Lung (tissue), 12 donors: ENCODE measurements around the gene PTPRN2. TPM values are rescaled to one million over a fixed set of nuclear protein-coding genes. Genes with fewer than 3 reads are reported as not detected.

ENCODE experiments used
- ATAC-seq: fragments of 200-7000 bp; cut with Tn5 transposase; one replicate; pipeline ENCODE4 v1.9.1; 2020; ENCODE audit warnings: moderate number of reproducible peaks; ENCODE audit not compliant: insufficient read depth, low FRiP score
- DNase-seq, 3 donors: peaks; one replicate each; pipeline ENCODE4 v3.0.0-alpha.2; 2013 to 2017
- H3K27ac ChIP-seq, 2 donors: one replicate each; pipeline ENCODE4 v1.5.1; 2013; ENCODE audit warnings: mild to moderate bottlenecking in 2 of 2, moderate library complexity in 2 of 2, control low read depth in 1 of 2, inconsistent platforms in 1 of 2, low read depth in 1 of 2, low read length in 1 of 2
- H3K27me3 ChIP-seq, 3 donors: one replicate each; pipeline ENCODE4 v1.5.1; 2013; ENCODE audit warnings: low read length in 2 of 3; ENCODE audit not compliant: control insufficient read depth in 3 of 3, insufficient read depth in 3 of 3
- H3K36me3 ChIP-seq, 4 donors: one replicate each; pipeline ENCODE4 v1.5.1; 2013; ENCODE audit warnings: low read length in 4 of 4, mild to moderate bottlenecking in 1 of 4, moderate library complexity in 1 of 4; ENCODE audit not compliant: control insufficient read depth in 4 of 4, insufficient read depth in 4 of 4
- H3K4me1 ChIP-seq, 5 donors: one replicate each; pipeline ENCODE4 v1.5.1; 2013; ENCODE audit warnings: low read length in 5 of 5, mild to moderate bottlenecking in 2 of 5, moderate library complexity in 1 of 5; ENCODE audit not compliant: control insufficient read depth in 5 of 5, insufficient read depth in 5 of 5
- H3K4me3 ChIP-seq: one replicate; pipeline ENCODE4 v1.5.1; 2013; ENCODE audit warnings: mild to moderate bottlenecking, control low read depth, moderate library complexity
- H3K9ac ChIP-seq, 2 donors: one replicate each; pipeline ENCODE4 v1.5.1; 2013; ENCODE audit warnings: low read length in 2 of 2, control low read depth in 1 of 2; ENCODE audit not compliant: insufficient read depth in 1 of 2
- H3K9me3 ChIP-seq, 4 donors: one replicate each; pipeline ENCODE4 v1.5.1; 2013; ENCODE audit warnings: low read length in 3 of 4, mild to moderate bottlenecking in 1 of 4, moderate library complexity in 1 of 4; ENCODE audit not compliant: control insufficient read depth in 4 of 4, insufficient read depth in 3 of 4
- CTCF ChIP-seq: IDR thresholded peaks from 2 replicates; pipeline ENCODE4 v1.5.1; 2012; ENCODE audit warnings: mild to moderate bottlenecking; ENCODE audit errors: control extremely low read depth, extremely low read depth
- WGBS, 2 donors: extraction: QIAGEN DNeasy Blood & Tissue Kit; methylation state at CpG; one replicate each; pipeline ENCODE4 v1.1.7; 2013; 5-methylcytosine and 5-hydroxymethylcytosine counted together
- polyA plus RNA-seq, 2 donors: library from polyadenylated mRNA; stranded (reverse); fragments of 200-250 nt; gene quantifications; one replicate each; pipeline ENCODE4 v1.2.1, GENCODE V29; 2013
- total RNA-seq, 2 donors: library from RNA; depleted of rRNA in 1 of 2; stranded (reverse); fragments of >200 nt in 1 of 2; gene quantifications; one replicate each; pipeline ENCODE4 v1.2.1, GENCODE V29; 2014 to 2021
- donor health status: control.
- donor health status: control.
- donor health status: Bipolar disorder and iron deficiency.
- donor health status: healthy.
- donor health status: DM: yes; HTN: yes; CAD: no.

PTPRN2 gene
- total and polyA plus RNA-seq, 4 donors, result 2.1 to 7.4 (median 4.4) TPM

GRCh38 chr7:157889480-157889879 is 698.1 kb downstream of the PTPRN2 start:
- ATAC-seq, result no peak
- Histone ChIP-seq H3K9me3 (peaks cover 0 to 11% (median 0%) of the 10 kb centered on the region in 4 donors), H3K4me3 (no peak overlapping the region), H3K4me1 (no peaks in the 10 kb centered on the region), H3K27me3 (no peaks in the 10 kb centered on the region), H3K9ac (no peak overlapping the region), H3K36me3 (no peaks in the 10 kb centered on the region), H3K27ac (no peak overlapping the region)
- no peak for DNase-seq
- no peak for TF ChIP-seq CTCF
- WGBS, 2 donors, result 78 to 90% methylated on average over 6 of the region's 6 CpGs

DNA sequence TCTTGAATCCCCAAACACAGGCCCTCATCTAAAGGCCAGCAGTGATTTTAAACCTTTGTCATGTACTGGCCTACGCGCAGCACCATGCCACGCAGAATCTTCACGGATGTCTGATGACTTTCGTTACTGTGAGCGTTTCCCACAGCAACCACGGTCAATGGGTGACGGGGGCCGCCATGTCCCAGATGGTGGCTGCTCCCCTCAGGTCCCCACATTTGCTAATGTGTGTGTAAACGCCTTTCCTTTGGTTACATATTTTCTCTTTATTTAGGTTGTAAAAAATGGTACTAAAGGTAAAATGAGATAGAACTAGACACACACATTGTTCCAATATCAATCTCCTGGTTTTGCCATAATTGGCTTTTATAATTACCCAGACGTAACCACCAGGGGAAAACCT is 699.0 kb downstream of the PTPRN2 start:
- 82 to 84% methylated on average over 11 of the region's 11 CpGs for WGBS, 2 donors
- Histone ChIP-seq H3K4me1 (no peaks in the 10 kb centered on the region), H3K4me3 (no peak overlapping the region), H3K9ac (no peak overlapping the region), H3K27ac (no peak overlapping the region), H3K36me3 (no peaks in the 10 kb centered on the region), H3K27me3 (no peaks in the 10 kb centered on the region), H3K9me3 (peaks cover 0 to 12% (median under 1%) of the 10 kb centered on the region in 4 donors)
- TF ChIP-seq CTCF, result no peak
- ATAC-seq (no peak), DNase-seq (no peak)

- no peak overlapping the region for H3K27ac ChIP-seq
- no peaks in the 10 kb centered on the region for H3K4me1 ChIP-seq
- H3K9me3 ChIP-seq, result peaks cover 0 to 12% (median 5%) of the 10 kb centered on the region in 4 donors
- ATAC-seq (no peak), DNase-seq (no peak)
- TF ChIP-seq CTCF, result no peak
- H3K27me3 ChIP-seq, result no peaks in the 10 kb centered on the region
- H3K36me3 ChIP-seq, result no peaks in the 10 kb centered on the region
- 82 to 84% methylated on average over 5 to 6 of the region's 6 CpGs for WGBS, 2 donors
- no peak overlapping the region for H3K4me3 ChIP-seq
- H3K9ac ChIP-seq, result no peak overlapping the region
Observed at GRCh38 chr7:157887400-157887799, 700.2 kb downstream of the PTPRN2 start.

GRCh38 chr7:157886711-157887110 is 700.9 kb downstream of the PTPRN2 start:
- Histone ChIP-seq H3K9me3 (peaks cover 0 to 12% (median 6%) of the 10 kb centered on the region in 4 donors), H3K36me3 (no peaks in the 10 kb centered on the region), H3K9ac (no peak overlapping the region), H3K27ac (no peak overlapping the region), H3K4me1 (no peaks in the 10 kb centered on the region), H3K4me3 (no peak overlapping the region), H3K27me3 (no peaks in the 10 kb centered on the region)
- DNase-seq, result no peak
- WGBS, 2 donors, result 85 to 90% methylated on average over 11 of the region's 11 CpGs
- no peak for ATAC-seq
- TF ChIP-seq CTCF, result no peak
